ENCODE measurements around the gene APBB2.

DNA sequence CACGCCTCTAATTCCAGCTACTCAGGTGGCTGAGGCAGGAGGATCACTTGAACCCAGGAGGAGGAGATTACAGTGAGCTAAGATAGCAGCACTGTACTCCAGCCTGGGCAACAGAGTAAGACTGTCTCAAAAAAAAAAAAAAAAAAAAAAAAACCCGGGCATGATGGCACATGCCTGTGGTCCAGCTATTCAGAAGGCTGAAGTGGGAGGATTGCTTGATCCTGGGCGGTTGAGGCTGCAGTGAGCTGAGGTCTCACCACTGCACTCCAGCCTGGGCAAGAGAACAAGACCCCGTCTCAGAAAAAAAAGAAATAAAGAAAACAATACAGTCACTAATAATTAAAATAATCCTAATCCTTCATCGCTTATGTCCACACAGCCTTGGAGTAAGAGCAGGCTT, 68.1 kb downstream of the APBB2 start:
- TF ChIP-seq, protein P1, sequence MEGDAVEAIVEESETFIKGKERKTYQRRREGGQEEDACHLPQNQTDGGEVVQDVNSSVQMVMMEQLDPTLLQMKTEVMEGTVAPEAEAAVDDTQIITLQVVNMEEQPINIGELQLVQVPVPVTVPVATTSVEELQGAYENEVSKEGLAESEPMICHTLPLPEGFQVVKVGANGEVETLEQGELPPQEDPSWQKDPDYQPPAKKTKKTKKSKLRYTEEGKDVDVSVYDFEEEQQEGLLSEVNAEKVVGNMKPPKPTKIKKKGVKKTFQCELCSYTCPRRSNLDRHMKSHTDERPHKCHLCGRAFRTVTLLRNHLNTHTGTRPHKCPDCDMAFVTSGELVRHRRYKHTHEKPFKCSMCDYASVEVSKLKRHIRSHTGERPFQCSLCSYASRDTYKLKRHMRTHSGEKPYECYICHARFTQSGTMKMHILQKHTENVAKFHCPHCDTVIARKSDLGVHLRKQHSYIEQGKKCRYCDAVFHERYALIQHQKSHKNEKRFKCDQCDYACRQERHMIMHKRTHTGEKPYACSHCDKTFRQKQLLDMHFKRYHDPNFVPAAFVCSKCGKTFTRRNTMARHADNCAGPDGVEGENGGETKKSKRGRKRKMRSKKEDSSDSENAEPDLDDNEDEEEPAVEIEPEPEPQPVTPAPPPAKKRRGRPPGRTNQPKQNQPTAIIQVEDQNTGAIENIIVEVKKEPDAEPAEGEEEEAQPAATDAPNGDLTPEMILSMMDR (IDR thresholded peaks at IDR 0.05), result no peak
- no peak for TF ChIP-seq POLR2A (IDR thresholded peaks at IDR 0.05; ENCODE audit: low read depth)
- TF ChIP-seq EP300 (IDR thresholded peaks at IDR 0.05), result no peak

Measured in esophagus muscularis mucosa (tissue), 4 donors.